C1 segment of cervical spinal cord (tissue), 14 donors: Measurements from ENCODE around the gene AGAP5.

Experiments used
- DNase-seq, 14 donors: peaks; one replicate each; lab custom pipeline; 2025; lab: John Stamatoyannopoulos, UW

Gene AGAP5

GRCh38 chr10:73628405-73628804 is 69.5 kb downstream of the AGAP5 start:
- DNase-seq: no peak

GRCh38 chr10:73627300-73627699 is 70.6 kb downstream of the AGAP5 start:
- no peak for DNase-seq

DNA sequence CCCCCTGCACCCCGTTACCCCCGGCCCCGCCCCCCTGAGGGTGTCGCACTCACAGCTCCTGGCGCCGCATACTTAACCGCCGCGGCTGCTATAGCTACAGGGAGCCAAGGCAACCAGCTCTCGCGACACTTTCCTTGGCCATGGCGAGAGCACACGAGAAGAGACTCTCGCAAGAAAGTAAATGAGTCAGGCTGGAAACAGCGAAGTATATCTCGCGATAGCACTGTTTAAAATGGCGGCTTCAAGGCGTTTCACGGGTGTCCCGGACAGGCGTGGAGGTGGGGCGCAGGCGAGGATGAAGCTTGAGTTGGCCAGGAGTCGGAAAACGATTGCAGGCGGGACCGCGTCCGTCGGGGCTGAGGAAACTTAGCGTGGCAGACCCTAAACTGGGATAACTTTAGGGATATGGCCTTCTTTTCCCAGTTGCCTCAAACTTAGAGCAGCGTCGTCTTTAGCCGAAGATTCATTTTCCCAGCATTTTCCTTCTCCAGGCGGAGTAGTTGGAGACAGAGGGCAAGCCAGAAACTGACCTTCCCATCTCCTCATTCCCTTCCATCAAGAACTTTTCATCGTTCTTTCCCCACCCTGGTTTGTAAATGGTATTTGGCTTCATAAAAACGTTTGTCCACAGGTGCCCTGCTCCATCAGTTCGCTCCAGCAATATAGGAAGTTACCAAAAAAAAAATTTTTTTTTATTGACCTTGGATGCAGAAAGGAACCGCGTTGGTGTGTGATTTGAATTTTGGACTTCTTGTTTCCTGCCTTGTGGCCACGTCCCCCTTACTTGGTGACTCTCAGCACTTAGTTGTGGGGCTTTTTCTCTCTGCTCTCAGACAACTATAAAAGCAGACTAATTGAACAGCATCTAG is 71.8 kb downstream of the AGAP5 start:
- peak; percentile 11 to 89 (median 72) for DNase-seq

DNA sequence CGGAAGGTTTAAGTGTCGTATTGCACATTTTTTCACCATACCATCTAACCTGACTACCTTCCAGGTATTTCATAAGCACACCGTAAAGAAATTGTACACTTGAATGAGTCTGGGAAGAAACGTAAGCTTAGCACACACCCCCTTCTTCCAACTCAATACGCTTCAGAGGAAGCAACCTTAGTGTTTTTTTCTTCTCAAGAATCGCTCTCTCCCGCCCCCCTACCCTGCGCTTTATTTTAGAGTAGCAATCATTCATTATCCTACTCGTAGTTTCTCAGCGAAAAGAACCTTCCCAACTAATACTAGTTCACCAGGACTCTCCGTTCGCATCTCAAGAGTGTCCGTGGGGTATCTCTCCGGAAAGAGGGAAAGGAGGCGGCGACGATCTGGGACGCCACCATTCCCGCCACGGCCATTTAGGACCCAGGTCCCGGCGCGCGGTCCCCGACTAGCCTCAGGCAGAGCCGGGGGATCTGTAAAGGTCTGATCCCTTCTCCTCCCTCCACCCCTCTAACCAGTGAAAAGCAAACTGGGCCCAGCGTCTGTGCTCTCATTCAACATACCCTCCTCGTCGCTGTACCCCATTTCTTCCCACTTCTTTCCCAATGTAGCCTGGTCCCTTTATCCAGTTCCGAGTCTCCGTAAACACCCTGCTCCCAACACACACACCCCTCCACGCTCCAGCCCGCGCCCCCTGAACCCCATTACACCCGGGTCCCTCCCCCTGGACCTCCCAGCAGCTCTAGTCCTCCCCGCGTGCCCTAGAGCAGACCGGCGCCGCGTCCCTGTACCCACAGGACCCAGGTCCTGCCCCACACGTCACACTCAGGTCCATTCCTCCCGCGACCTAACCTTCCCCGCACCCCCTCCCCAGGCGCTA is 72.7 kb downstream of the AGAP5 start:
- peak in 5 of 14 donors; percentile 30 to 65 (median 60) for DNase-seq
